Stimulated activated CD4-positive, alpha-beta T cell treated with anti-CD3 and anti-CD28 coated beads, Interleukin-4, amount 100 ng/mL, for 1 hour (primary cell): ENCODE measurements around the gene LIPA.

Experiments used
- DNase-seq: peaks from one replicate; pipeline ENCODE4 v3.0.0-alpha.2; 2020

The LIPA gene

GRCh38 chr10:89238956-89239644 lies 12.5 kb downstream of the LIPA start:
- DNase-seq: no peak

DNA sequence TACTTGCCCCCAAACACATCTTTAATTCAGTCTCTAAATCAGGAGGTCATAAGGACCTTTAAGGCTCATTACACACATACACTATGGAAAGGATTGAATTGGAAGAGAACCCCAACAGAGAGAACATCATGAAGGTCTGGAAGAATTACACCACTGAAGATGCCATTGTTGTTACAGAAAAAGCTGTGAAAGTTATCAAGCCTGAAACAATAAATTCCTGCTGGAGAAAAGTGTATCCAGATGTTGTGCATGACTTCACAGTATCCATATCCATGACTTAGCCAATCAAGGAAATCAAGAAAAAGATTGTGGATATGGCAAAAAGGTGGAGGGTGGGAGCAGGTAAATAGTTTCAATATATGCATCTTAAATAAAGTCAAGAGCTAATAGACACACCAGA lies 13.7 kb downstream of the LIPA start:
- DNase-seq: no peak

GRCh38 chr10:89236226-89236797 lies 15.3 kb downstream of the LIPA start:
- DNase-seq: no peak

DNA sequence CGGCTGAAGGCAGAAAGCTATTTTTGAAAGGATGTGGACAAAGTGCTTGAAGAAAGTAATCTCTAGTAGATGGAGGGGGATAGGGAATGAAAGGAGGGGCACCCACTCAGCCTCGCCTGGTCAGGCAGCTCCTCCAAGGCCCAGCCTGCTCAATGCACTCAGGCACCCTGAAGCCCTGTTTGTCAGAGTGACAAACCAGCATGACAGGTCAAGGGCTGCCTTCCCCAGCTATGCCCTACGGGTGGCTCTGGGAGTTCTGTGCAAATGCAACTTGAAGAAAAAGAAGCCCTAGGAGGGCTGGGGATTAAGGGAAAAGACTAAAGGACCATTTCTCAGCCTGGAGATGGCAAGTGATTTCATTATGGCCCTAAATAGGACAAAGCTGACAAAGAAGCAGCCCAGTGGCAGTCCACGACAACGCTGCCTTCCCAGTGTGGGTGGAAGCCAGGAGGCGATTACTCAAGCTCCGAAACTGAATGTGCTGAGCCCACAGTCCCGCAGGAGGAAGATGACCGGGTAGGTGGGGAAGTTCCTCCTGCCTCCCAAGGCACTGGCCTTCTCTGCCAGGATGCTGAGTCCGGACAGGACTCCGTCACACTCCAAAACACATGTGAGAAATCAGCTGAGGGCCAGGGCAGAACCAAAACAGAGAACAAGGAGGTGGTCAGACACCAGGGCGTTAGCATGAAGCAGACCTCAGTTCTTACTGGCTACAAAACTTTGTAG lies 16.3 kb downstream of the LIPA start:
- no peak for DNase-seq

GRCh38 chr10:89233033-89233432 lies 18.5 kb downstream of the LIPA start:
- DNase-seq: no peak

DNA sequence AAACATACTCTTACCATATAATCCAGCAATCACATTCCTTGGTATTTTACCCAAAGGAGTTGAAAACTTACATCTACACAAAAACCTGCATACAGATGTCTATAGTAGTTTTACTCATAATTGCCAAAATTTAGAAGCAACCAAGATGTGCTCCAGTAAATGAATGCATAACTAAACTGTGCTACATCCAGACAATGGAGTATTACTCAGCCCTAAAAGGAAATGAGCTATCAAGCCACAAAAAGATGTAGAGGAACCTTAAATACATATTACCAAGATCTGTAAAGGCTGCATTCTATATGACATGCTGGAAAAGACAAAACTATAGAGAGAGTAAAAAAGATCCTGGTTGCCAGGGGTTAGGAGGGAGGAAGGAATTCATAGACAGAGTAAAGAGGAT lies 22.6 kb downstream of the LIPA start:
- DNase-seq: no peak

DNA sequence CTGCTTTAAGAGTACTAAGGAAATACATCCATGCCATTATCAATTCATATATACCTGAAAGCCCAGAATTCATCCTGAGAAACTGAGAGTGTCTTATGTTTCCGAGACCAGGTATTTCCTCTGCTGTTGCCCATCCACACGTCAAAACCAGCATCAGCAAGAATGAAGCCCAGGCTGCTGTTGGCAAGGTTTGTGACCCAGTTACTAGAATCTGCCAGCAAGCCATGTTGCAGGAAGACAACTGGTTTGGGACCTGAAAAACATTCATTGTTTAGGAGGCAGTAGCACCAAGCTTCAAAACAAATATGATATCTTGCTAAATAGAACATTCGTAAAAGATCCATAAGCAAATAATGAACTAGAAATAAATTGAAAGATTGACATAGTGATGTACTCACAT lies 23.4 kb downstream of the LIPA start:
- no peak for DNase-seq

DNA sequence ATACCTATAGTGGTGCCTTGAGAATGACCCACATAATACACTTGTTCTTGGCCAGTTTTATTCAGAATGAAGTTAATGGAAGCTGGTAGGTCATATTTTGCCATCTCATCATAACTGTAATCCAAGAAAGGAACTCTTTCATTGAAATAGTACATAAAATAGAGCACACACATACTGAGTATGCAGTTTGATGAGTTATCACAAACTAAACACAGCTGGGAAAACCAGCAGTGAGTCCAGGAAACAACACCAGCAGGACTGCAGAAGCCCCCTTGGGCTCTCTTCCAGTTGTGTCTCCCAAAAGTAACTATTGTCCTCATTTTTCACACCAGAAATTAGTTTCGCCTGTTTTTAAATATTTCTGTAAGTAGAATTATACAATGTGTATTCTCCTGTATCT lies 24.7 kb downstream of the LIPA start:
- DNase-seq: no peak

- no peak for DNase-seq
Observed at GRCh38 chr10:89224739-89225443, 26.7 kb downstream of the LIPA start.

DNA sequence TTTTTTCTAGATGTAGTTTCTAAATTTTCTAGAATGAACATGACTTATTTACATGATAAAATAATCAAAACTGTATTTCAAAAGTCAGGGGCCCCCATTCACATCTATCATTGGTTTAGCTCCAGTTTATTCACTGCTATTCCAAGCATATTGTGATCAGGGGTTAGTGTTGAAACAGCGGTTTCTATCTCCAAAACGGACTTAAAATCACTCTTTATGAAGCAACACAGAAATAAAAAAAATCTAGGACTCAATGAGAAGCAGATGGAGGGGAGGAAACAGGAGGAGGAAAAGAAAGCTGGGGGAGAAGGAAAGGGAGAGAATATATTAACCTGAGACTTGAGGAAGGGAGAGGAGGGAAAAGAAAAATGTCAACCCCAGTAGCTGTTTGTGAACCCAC lies 29.7 kb downstream of the LIPA start:
- no peak for DNase-seq

GRCh38 chr10:89219513-89220218 lies 31.9 kb downstream of the LIPA start:
- DNase-seq: no peak

GRCh38 chr10:89217057-89217990 lies 34.3 kb downstream of the LIPA start:
- DNase-seq: peak; percentile 61

DNA sequence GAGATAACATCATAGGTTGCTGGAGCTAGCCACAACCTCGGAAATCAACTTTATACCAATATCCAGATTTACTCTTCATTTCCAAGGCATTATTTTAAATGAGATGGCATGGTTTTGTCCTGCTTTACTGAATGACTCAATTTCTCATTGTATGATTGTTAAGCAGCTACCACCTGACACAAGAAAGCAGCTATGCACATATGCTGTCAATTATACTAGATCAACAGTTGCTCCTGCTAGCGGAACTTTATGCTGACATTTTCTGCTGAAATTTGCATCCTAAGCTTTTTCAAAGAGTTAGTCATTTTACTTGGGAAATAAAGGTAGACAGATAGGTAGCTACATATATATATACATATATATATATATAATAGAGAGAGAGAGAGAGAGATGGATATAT lies 35.5 kb downstream of the LIPA start:
- DNase-seq: no peak

DNA sequence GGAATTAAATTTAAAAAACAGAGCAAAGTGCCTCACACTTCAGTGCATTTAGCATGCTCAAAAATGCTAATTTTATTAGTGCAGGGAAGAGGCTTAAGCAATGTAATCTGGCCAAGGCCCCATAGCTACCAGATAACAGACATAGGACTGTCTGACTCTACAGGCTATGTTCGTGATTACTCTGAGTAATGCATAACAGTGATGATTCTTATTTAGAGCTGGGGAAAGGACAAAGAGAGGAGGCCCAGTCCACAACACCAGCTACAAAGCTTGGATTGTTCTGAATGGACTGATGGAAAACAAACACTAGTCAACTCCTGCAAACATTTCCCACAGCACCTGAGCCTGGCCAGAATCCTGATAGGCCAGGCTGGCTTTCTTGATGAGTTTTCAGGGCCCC lies 36.1 kb downstream of the LIPA start:
- no peak for DNase-seq

GRCh38 chr10:89214566-89215165 lies 36.9 kb downstream of the LIPA start:
- DNase-seq: no peak

GRCh38 chr10:89213191-89213808 lies 38.3 kb downstream of the LIPA start:
- no peak for DNase-seq

GRCh38 chr10:89210794-89211425 lies 40.7 kb downstream of the LIPA start:
- DNase-seq: no peak

GRCh38 chr10:89209718-89210117 lies 41.9 kb downstream of the LIPA start:
- DNase-seq: no peak

GRCh38 chr10:89207801-89208551 lies 43.6 kb downstream of the LIPA start:
- DNase-seq: peak; percentile 19
